ENCODE data around the gene TMEM231.
A peak's percentile ranks its signal among the peaks of the same experiment; 100 is the strongest.

- TF ChIP-seq POLR2A (IDR thresholded peaks at IDR 0.05) (peak in 1 of 2 donors; percentile 48), CTCF (IDR thresholded peaks at IDR 0.05) (peak in 1 of 12 donors; percentile 9)
These were observed at the start of gene TMEM231 for GRCh38 chr16:75555707-75556430.

Data from heart left ventricle (tissue), 13 donors.